A549 treated with ZK216348 at 1 μM for 4 hours (cell line): ENCODE measurements around the gene LTA. TPM values are rescaled to one million over a fixed set of nuclear protein-coding genes. Genes with fewer than 3 reads are reported as not detected.

Experiments used
- total RNA-seq: library from RNA; stranded (reverse); fragments of 200-300 nt; extraction: Qiagen RNA extraction; gene quantifications from 5 replicates; pipeline ENCODE4 v1.2.3, GENCODE V29; 2022; ENCODE audit warnings: low read depth

Gene LTA
- total RNA-seq: not detected in 5 replicates

GRCh38 chr6:31572041-31572911 lies at the start of gene LTA:
Gene LTA (plus strand): TSS chr6:31572289. CDS start chr6:31572743, 454 bp downstream.

GRCh38 chr6:31528821-31529328 lies 43.2 kb upstream of the LTA start, which contains the start of gene MCCD1:
Gene MCCD1 (plus strand): TSS chr6:31528962. CDS start chr6:31529015, 53 bp downstream.

GRCh38 chr6:31541658-31542521 lies 30.2 kb upstream of the LTA start, which contains the start of gene DDX39B:
Gene DDX39B (minus strand): TSS chr6:31542003. CDS start chr6:31540532, 1,471 bp downstream.

GRCh38 chr6:31546339-31546957 lies 25.6 kb upstream of the LTA start, which contains the start of gene ATP6V1G2:
Gene ATP6V1G2 (minus strand): TSS chr6:31546608. CDS start chr6:31546559, 49 bp downstream.

GRCh38 chr6:31546958-31547726 lies 24.9 kb upstream of the LTA start, which contains the start of gene NFKBIL1:
Gene NFKBIL1 (plus strand): TSS chr6:31547608. CDS start chr6:31547695, 87 bp downstream.

GRCh38 chr6:31575335-31575901 lies 3.3 kb downstream of the LTA start, which contains the start of gene TNF:
Gene TNF (plus strand): TSS chr6:31575565. CDS start chr6:31575742, 177 bp downstream.

GRCh38 chr6:31582230-31582643 lies 10.1 kb downstream of the LTA start, which contains the start of gene LTB:
Gene LTB (minus strand): TSS chr6:31582424. CDS start chr6:31582417, 7 bp downstream.

GRCh38 chr6:31586008-31586407 lies 13.9 kb downstream of the LTA start, which contains the start of gene LST1:
Gene LST1 (plus strand): TSS chr6:31586277. CDS start chr6:31587300, 1,023 bp downstream.

GRCh38 chr6:31614684-31615578 lies 42.8 kb downstream of the LTA start, which contains the start of gene AIF1:
Gene AIF1 (plus strand): TSS chr6:31615234. CDS start chr6:31615330, 96 bp downstream.

GRCh38 chr6:31620586-31621319 lies 48.7 kb downstream of the LTA start, which contains the start of gene PRRC2A:
Gene PRRC2A (plus strand): TSS chr6:31620715. CDS start chr6:31622790, 2,075 bp downstream.

Other genes with a start within 250 kb of the LTA start
- gene HLA-B, start 215.1 kb upstream of the LTA start, total RNA-seq: 23.1 to 30.8 TPM (median 29.5 TPM) in 5 replicates
- gene MICA, start 168.7 kb upstream of the LTA start, total RNA-seq: 27.0 to 30.6 TPM (median 27.8 TPM) in 5 replicates
- 5.2 to 8.6 TPM (median 7.9 TPM) in 5 replicates for gene MICB, start 74.1 kb upstream of the LTA start, total RNA-seq
- gene MCCD1, start 43.3 kb upstream of the LTA start, total RNA-seq: not detected in 5 replicates
- gene DDX39B, start 30.3 kb upstream of the LTA start, total RNA-seq: 359 to 433 TPM (median 396 TPM) in 5 replicates
- gene ATP6V1G2, start 25.7 kb upstream of the LTA start, total RNA-seq: 0.33 to 1.3 TPM (median 0.69 TPM) in 5 replicates
- gene NFKBIL1, start 24.7 kb upstream of the LTA start, total RNA-seq: 5.9 to 13.0 TPM (median 12.5 TPM) in 5 replicates
- 0.08 TPM in 1 of 5 replicates, not detected in the others for gene TNF, start 3.3 kb downstream of the LTA start, total RNA-seq
- 0.21 to 0.76 TPM (median 0.45 TPM) in 4 of 5 replicates, not detected in the other for gene LTB, start 10.1 kb downstream of the LTA start, total RNA-seq
- not detected in 5 replicates for gene LST1, start 14.0 kb downstream of the LTA start, total RNA-seq
- gene NCR3, start 20.7 kb downstream of the LTA start, total RNA-seq: not detected in 5 replicates
- gene AIF1, start 42.9 kb downstream of the LTA start, total RNA-seq: not detected in 5 replicates
- gene PRRC2A, start 48.4 kb downstream of the LTA start, total RNA-seq: 59.3 to 94.8 TPM (median 86.5 TPM) in 5 replicates
- gene BAG6, start 80.4 kb downstream of the LTA start, total RNA-seq: 100 to 165 TPM (median 145 TPM) in 5 replicates
- 2.2 to 3.7 TPM (median 3.5 TPM) in 5 replicates for gene APOM, start 83.6 kb downstream of the LTA start, total RNA-seq
- gene C6orf47, start 88.5 kb downstream of the LTA start, total RNA-seq: 11.1 to 14.5 TPM (median 12.9 TPM) in 5 replicates
- 9.6 to 16.8 TPM (median 12.8 TPM) in 5 replicates for gene GPANK1, start 92.7 kb downstream of the LTA start, total RNA-seq
- 168 to 192 TPM (median 170 TPM) in 5 replicates for gene CSNK2B, start 93.8 kb downstream of the LTA start, total RNA-seq
- gene LY6G5B, start 97.7 kb downstream of the LTA start, total RNA-seq: 3.2 to 6.4 TPM (median 5.2 TPM) in 5 replicates
- 1.1 to 1.6 TPM (median 1.5 TPM) in 5 replicates for gene LY6G5C, start 108.8 kb downstream of the LTA start, total RNA-seq
- gene ABHD16A, start 131.0 kb downstream of the LTA start, total RNA-seq: 13.2 to 19.1 TPM (median 17.6 TPM) in 5 replicates
- gene LY6G6F, start 134.6 kb downstream of the LTA start, total RNA-seq: not detected in 5 replicates
- not detected in 5 replicates for gene LY6G6D, start 143.1 kb downstream of the LTA start, total RNA-seq
- 0.20 to 0.42 TPM (median 0.29 TPM) in 3 of 5 replicates, not detected in the others for gene LY6G6C, start 149.5 kb downstream of the LTA start, total RNA-seq
- not detected in 5 replicates for gene MPIG6B, start 151.1 kb downstream of the LTA start, total RNA-seq
- 27.1 to 32.0 TPM (median 31.7 TPM) in 5 replicates for gene DDAH2, start 157.0 kb downstream of the LTA start, total RNA-seq
- gene CLIC1, start 164.2 kb downstream of the LTA start, total RNA-seq: 433 to 509 TPM (median 491 TPM) in 5 replicates
- 13.3 to 18.7 TPM (median 13.6 TPM) in 5 replicates for gene MSH5, start 167.7 kb downstream of the LTA start, total RNA-seq
- 3.7 to 5.9 TPM (median 4.9 TPM) in 5 replicates for gene SAPCD1, start 190.4 kb downstream of the LTA start, total RNA-seq
- 0.53 to 2.7 TPM (median 1.1 TPM) in 5 replicates for gene VWA7, start 205.0 kb downstream of the LTA start, total RNA-seq
- 43.4 to 61.7 TPM (median 60.4 TPM) in 5 replicates for gene VARS1, start 223.5 kb downstream of the LTA start, total RNA-seq
- gene LSM2, start 234.7 kb downstream of the LTA start, total RNA-seq: 52.1 to 67.9 TPM (median 59.7 TPM) in 5 replicates
- gene HSPA1L, start 243.0 kb downstream of the LTA start, total RNA-seq: 1.4 to 2.2 TPM (median 1.9 TPM) in 5 replicates
- gene HSPA1A, start 243.3 kb downstream of the LTA start, total RNA-seq: 129 to 401 TPM (median 295 TPM) in 5 replicates